ENCODE data around the gene SPPL2B.

The SPPL2B gene

GRCh38 chr19:2289714-2290435 is 38.6 kb upstream of the SPPL2B start:
- H3K4me3 ChIP-seq (ENCODE audit: low read depth, low read length) = no peak overlapping the region; the same call in 1 of the 2 replicates
- CTCF ChIA-PET = interaction anchor here (1.9 to 3.0 kb wide), 2 partner anchors 15 to 134 kb away, joined by 5 to 14 read pairs; no protein-coding TSS in a partner anchor

GRCh38 chr19:2290441-2291184 is 37.9 kb upstream of the SPPL2B start:
- ChIA-PET CTCF (interaction anchor here (0.7 to 1.1 kb wide), 2 partner anchors 12 to 17 kb away, joined by 3 to 5 read pairs; no protein-coding TSS in a partner anchor), POLR2A (no interaction called here)
- no peak overlapping the region; the same call in 1 of the 2 replicates for H3K4me3 ChIP-seq (ENCODE audit: low read depth, low read length)
- no peak for DNase-seq (ENCODE audit: low read depth, low spot score)
- TF ChIP-seq CTCF (IDR thresholded peaks at IDR 0.05; ENCODE audit: insufficient read depth, low read length, missing control alignments) = no peak

More at GRCh38 chr19:2289714-2290435, 38.6 kb upstream of the SPPL2B start:
- POLR2A ChIA-PET = interaction anchor here (1.4 kb wide), 1 partner anchor 12 kb away, joined by 5 read pairs; no protein-coding TSS in a partner anchor
- no peak for DNase-seq (ENCODE audit: low read depth, low spot score)
- TF ChIP-seq CTCF (IDR thresholded peaks at IDR 0.05; ENCODE audit: insufficient read depth, low read length, missing control alignments) = no peak

GRCh38 chr19:2291185-2291751 is 37.2 kb upstream of the SPPL2B start:
- peak overlapping the region; percentile 1; the same call in 1 of the 2 replicates for H3K4me3 ChIP-seq (ENCODE audit: low read depth, low read length)
- POLR2A ChIA-PET = no interaction called here
- CTCF ChIA-PET = interaction anchor here (0.7 to 1.1 kb wide), 3 partner anchors 11 to 24 kb away, joined by 3 to 5 read pairs (median 3); no protein-coding TSS in a partner anchor
- TF ChIP-seq CTCF (IDR thresholded peaks at IDR 0.05; ENCODE audit: insufficient read depth, low read length, missing control alignments) = no peak
- no peak for DNase-seq (ENCODE audit: low read depth, low spot score)

DNA sequence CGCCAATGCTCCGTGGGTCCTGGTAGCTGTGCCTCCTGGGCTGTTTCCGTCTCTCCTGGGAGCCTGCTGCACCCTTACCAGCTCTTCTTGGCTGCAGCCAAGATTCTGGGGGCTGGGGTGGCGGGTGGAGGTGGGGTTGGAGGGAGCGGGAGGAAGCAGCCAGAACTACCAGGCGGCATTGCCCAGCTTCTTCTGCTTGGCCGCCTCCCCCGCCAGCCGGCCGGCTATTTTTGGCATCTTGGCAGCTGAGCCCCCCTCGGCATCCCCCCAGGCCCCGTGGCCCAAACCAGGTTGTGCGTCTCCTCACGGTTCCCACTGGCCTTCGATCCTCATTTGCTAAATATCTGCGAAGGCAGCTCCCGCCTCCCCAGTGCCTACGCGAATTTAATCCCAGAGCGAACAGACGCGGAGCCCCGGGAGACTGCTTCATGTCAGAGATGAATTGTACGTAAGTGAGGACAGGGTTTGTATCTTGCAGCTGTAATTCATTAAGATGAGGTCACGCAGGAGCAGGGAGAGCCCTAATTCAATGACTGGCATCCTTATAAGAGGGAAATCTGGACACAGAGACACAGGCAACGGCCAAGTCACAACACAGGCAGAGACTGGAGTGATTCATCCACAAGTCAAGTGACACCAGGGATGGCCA is 33.7 kb upstream of the SPPL2B start:
- ChIA-PET POLR2A (no interaction called here), CTCF (interaction anchor here (0.6 to 3.1 kb wide), 7 partner anchors 11 to 342 kb away, joined by 3 to 17 read pairs (median 3); no protein-coding TSS in a partner anchor)
- TF ChIP-seq CTCF (IDR thresholded peaks at IDR 0.05; ENCODE audit: insufficient read depth, low read length, missing control alignments) = no peak
- H3K4me3 ChIP-seq (ENCODE audit: low read depth, low read length) = peak overlapping the region; percentile 32
- no peak for DNase-seq (ENCODE audit: low read depth, low spot score)

DNA sequence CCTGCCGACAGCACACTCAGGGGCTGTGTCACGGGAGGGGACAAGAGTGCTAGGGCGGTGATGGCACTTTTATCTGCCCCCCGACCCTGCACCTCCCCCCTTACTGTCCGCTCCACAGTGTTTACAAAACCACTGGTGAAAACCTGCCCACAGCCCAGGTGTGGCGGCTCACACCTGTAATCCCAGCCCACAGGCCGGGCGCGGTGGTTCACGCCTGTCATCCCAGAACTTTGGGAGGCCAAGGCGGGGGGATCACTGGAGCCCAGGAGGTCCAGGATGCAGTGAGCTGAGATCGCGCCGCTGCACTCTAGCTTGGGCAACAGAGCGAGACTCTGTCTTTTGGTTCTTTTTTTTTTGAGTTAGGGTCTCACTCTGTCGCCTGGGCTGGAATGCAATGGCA is 32.3 kb upstream of the SPPL2B start:
- POLR2A ChIA-PET = no interaction called here
- DNase-seq (ENCODE audit: low read depth, low spot score) = no peak
- TF ChIP-seq CTCF (IDR thresholded peaks at IDR 0.05; ENCODE audit: insufficient read depth, low read length, missing control alignments) = no peak
- H3K4me3 ChIP-seq (ENCODE audit: low read depth, low read length) = no peak overlapping the region
- CTCF ChIA-PET = interaction anchor here (1.3 to 3.1 kb wide), 4 partner anchors 11 to 60 kb away, joined by 3 to 17 read pairs (median 9); partner anchors contain the start of gene PLEKHJ1
